T-helper 22 cell (primary cell): ENCODE results near the gene POU6F2.

Source experiments
- DNase-seq: peaks from one replicate; pipeline ENCODE4 v3.0.0-alpha.2; 2020; ENCODE audit warnings: low read depth

Gene POU6F2

GRCh38 chr7:39128287-39128843 is 150.7 kb downstream of the POU6F2 start:
- DNase-seq: no peak

GRCh38 chr7:39130274-39130673 is 152.6 kb downstream of the POU6F2 start:
- DNase-seq: no peak

- no peak for DNase-seq
Observed at GRCh38 chr7:39130857-39131526, 153.3 kb downstream of the POU6F2 start.

- DNase-seq: no peak
Observed at GRCh38 chr7:39132306-39132705, 154.6 kb downstream of the POU6F2 start.

- DNase-seq: no peak
Observed at GRCh38 chr7:39133088-39133487, 155.4 kb downstream of the POU6F2 start.

- no peak for DNase-seq
Observed at GRCh38 chr7:39137480-39137879, 159.8 kb downstream of the POU6F2 start.

GRCh38 chr7:39142750-39143149 is 165.0 kb downstream of the POU6F2 start:
- no peak for DNase-seq

GRCh38 chr7:39144420-39144819 is 166.7 kb downstream of the POU6F2 start:
- DNase-seq: no peak

GRCh38 chr7:39145283-39145682 is 167.6 kb downstream of the POU6F2 start:
- DNase-seq: no peak

- no peak for DNase-seq
Observed at GRCh38 chr7:39145935-39146334, 168.2 kb downstream of the POU6F2 start.

GRCh38 chr7:39152701-39153100 is 175.0 kb downstream of the POU6F2 start:
- DNase-seq: no peak

- DNase-seq: no peak
Observed at GRCh38 chr7:39153113-39153512, 175.4 kb downstream of the POU6F2 start.

GRCh38 chr7:39153647-39154046 is 175.9 kb downstream of the POU6F2 start:
- no peak for DNase-seq

GRCh38 chr7:39154815-39155214 is 177.1 kb downstream of the POU6F2 start:
- DNase-seq: no peak

- DNase-seq: no peak
Observed at GRCh38 chr7:39158367-39158766, 180.7 kb downstream of the POU6F2 start.

GRCh38 chr7:39161903-39162302 is 184.2 kb downstream of the POU6F2 start:
- no peak for DNase-seq

GRCh38 chr7:39164887-39165286 is 187.2 kb downstream of the POU6F2 start:
- no peak for DNase-seq

GRCh38 chr7:39168403-39169098 is 190.8 kb downstream of the POU6F2 start:
- DNase-seq: no peak

- DNase-seq: no peak
Observed at GRCh38 chr7:39172137-39172536, 194.4 kb downstream of the POU6F2 start.

GRCh38 chr7:39181398-39181797 is 203.7 kb downstream of the POU6F2 start:
- no peak for DNase-seq

- no peak for DNase-seq
Observed at GRCh38 chr7:39183796-39184195, 206.1 kb downstream of the POU6F2 start.

GRCh38 chr7:39184391-39184790 is 206.7 kb downstream of the POU6F2 start:
- DNase-seq: no peak

GRCh38 chr7:39186131-39186530 is 208.4 kb downstream of the POU6F2 start:
- DNase-seq: no peak

GRCh38 chr7:39186671-39187070 is 209.0 kb downstream of the POU6F2 start:
- no peak for DNase-seq
